Neural progenitor cell (in vitro differentiated cells): ENCODE measurements around the gene BICD2. TPM values are rescaled to one million over a fixed set of nuclear protein-coding genes. Genes with fewer than 3 reads are reported as not detected.

ENCODE experiments used
- DNase-seq: peaks from one replicate; pipeline ENCODE4 v3.0.0-alpha.2; 2016; ENCODE audit warnings: low spot score
- H2AFZ ChIP-seq: fragments of 200-600 bp; sonication (generic); replicated peaks from 2 replicates; pipeline ENCODE4 v1.6.1; 2016; ENCODE audit warnings: antibody characterized with exemption
- H3F3A ChIP-seq: fragments of 200-600 bp; sonication (generic); 2 replicates; pipeline ENCODE4 v1.6.1; 2016; ENCODE audit warnings: antibody characterized with exemption, low read depth
- H3K27ac ChIP-seq: fragments of 200-600 bp; sonication (generic); 2 replicates; pipeline ENCODE4 v1.5.1; 2016; ENCODE audit warnings: mild to moderate bottlenecking
- H3K27me3 ChIP-seq: fragments of 200-600 bp; sonication (generic); 2 replicates; pipeline ENCODE4 v1.6.1; 2016; ENCODE audit warnings: mild to moderate bottlenecking, moderate library complexity
- H3K36me3 ChIP-seq: fragments of 200-600 bp; sonication (generic); 2 replicates; pipeline ENCODE4 v1.5.1; 2016
- H3K4me1 ChIP-seq: fragments of 200-600 bp; sonication (generic); 2 replicates; pipeline ENCODE4 v1.6.1; 2016; ENCODE audit warnings: mixed run types
- H3K4me2 ChIP-seq: fragments of 200-600 bp; sonication (generic); 2 replicates; pipeline ENCODE4 v1.6.1; 2016
- H3K4me3 ChIP-seq: fragments of 200-600 bp; sonication (generic); 2 replicates; pipeline ENCODE4 v1.5.1; 2016
- H3K79me2 ChIP-seq: fragments of 200-600 bp; sonication (generic); 2 replicates; pipeline ENCODE4 v1.6.1; 2016; ENCODE audit warnings: low read depth
- H3K9ac ChIP-seq: fragments of 200-600 bp; sonication (generic); 2 replicates; pipeline ENCODE4 v1.6.1; 2016
- H3K9me3 ChIP-seq: fragments of 200-600 bp; sonication (generic); 2 replicates; pipeline ENCODE4 v1.5.1; 2016; ENCODE audit warnings: low read depth
- H4K20me1 ChIP-seq: fragments of 200-600 bp; sonication (generic); 2 replicates; pipeline ENCODE4 v1.6.1; 2016; ENCODE audit warnings: low read depth
- H3K27ac Mint-ChIP-seq: 3 replicates; pipeline ENCODE4 v1.8.0; 2021; ENCODE audit warnings: mixed read lengths
- H3K27me3 Mint-ChIP-seq: 2 replicates; pipeline ENCODE4 v1.8.0; 2022; ENCODE audit warnings: low read depth, mild to moderate bottlenecking, inconsistent platforms, moderate library complexity, mixed read lengths; ENCODE audit not compliant: insufficient read depth
- H3K36me3 Mint-ChIP-seq: 3 replicates; pipeline ENCODE4 v1.8.0; 2021; ENCODE audit warnings: mixed read lengths
- H3K4me1 Mint-ChIP-seq: 3 replicates; pipeline ENCODE4 v1.8.0; 2021; ENCODE audit warnings: mixed read lengths
- H3K4me3 Mint-ChIP-seq: 3 replicates; pipeline ENCODE4 v1.8.0; 2021; ENCODE audit warnings: mild to moderate bottlenecking, moderate library complexity, mixed read lengths
- H3K9me3 Mint-ChIP-seq: 3 replicates; pipeline ENCODE4 v1.8.0; 2020; ENCODE audit warnings: mixed read lengths
- CTCF ChIP-seq: fragments of 200-600 bp; sonication (generic); IDR thresholded peaks from 2 replicates; pipeline ENCODE4 v1.5.1; 2017; ENCODE audit warnings: antibody characterized with exemption, mild to moderate bottlenecking
- EZH2 ChIP-seq: fragments of 200-600 bp; sonication (generic); IDR thresholded peaks from 2 replicates; pipeline ENCODE4 v1.6.1; 2017; ENCODE audit warnings: antibody characterized with exemption, mild to moderate bottlenecking, moderate library complexity
- EZH2phosphoT487 ChIP-seq: fragments of 200-600 bp; sonication (generic); IDR thresholded peaks from 2 replicates; pipeline ENCODE4 v1.6.1; 2017; ENCODE audit warnings: antibody characterized with exemption
- total RNA-seq: library from RNA; depleted of rRNA; stranded (reverse); fragments of >200 nt; gene quantifications from 2 replicates; pipeline ENCODE4 v1.2.3, GENCODE V29; 2015; ENCODE audit warnings: low replicate concordance

BICD2 gene
- total RNA-seq, 1 donor from 2014 or later = 15.1 TPM

DNA sequence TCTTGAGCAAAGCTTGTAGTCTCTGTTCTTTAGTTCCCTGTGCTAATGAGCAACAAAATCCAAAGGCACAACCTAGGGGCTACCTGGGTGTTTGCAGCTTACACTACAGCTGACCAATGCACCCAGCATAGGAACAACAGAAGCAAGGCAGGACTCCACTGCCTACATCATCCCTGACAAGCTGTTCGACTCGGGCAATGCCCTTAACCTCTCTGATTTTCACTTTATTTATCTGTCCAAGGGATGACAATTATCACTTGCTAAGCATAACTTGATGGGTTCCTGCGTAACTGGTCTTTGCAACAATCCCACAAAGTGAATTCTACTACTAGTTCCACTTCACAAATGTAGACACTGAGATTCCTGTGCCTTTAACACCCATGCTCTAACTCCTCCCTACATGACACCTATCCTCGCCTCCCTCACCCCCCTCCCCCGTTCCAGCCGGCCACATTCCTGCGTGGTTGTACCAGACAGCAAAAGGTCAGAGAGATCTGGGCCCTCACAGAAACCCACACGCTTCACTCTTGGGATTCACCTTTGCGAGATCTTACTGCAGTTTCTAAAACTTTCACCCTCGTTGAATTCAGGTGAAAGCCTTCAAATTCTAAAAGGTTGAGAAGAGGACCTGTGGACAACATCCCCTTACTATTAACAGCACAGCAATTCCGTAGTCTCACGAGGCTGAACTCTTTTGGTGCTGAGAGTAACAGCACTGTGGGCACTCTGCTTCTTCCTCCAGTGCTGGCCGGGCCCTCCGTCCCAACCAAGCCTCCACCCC, 95.7 kb downstream of the BICD2 start:
- Histone ChIP-seq H3K4me2 (peak overlapping the region; percentile 87), H3K9me3 (no peaks in the 10 kb centered on the region), H3K9ac (peak overlapping the region; percentile 53), H3K79me2 (peaks cover 47% of the 10 kb centered on the region), H4K20me1 (peaks cover 13% of the 10 kb centered on the region), H3K36me3 (no peaks in the 10 kb centered on the region), H3F3A (peaks cover 5% of the 10 kb centered on the region), H3K27me3 (no peaks in the 10 kb centered on the region), H2AFZ (peak overlapping the region; percentile 95), H3K27ac (no peak overlapping the region), H3K4me1 (peaks cover 10% of the 10 kb centered on the region), H3K4me3 (peak overlapping the region; percentile 83)
- Mint-ChIP-seq H3K27ac (no peak overlapping the region), H3K27me3 (peaks cover 3% of the 10 kb centered on the region), H3K4me1 (peaks cover 24% of the 10 kb centered on the region), H3K4me3 (peak overlapping the region; percentile 96), H3K9me3 (no peaks in the 10 kb centered on the region), H3K36me3 (peaks cover 6% of the 10 kb centered on the region)
- no peak for TF ChIP-seq EZH2phosphoT487
- no peak for TF ChIP-seq EZH2
- TF ChIP-seq CTCF = no peak
- DNase-seq = peak; percentile 33

DNA sequence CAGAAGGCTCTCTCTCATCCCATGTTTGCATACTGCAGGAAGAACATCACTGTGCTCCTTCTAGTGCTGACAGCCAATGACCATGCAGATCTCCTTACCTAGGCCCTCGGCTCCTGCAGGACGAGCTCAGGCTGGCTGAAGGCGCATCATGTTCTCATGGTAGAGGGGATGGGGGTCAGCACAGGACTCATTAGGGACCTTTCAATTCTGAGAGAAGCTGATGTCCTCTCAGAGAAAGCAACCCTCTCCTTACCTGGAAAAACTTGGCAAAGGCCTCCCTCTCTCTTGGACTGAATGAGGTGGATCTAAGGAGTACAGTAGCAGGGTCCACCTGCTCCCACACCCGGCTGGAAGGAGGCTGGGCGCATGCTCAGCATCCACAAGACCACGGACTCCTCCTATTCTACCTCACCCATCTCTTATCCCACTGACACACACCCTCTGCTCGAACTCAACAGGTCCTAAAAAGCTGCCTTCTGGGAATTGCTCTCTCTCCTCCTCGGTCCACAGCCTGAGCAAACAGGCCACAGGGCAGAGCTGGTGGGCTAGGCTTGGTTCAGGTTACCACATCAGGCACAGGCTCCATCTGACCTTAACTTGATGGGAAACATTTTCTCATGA, 97.6 kb downstream of the BICD2 start:
- Histone ChIP-seq H3K27me3 (no peaks in the 10 kb centered on the region), H3K9ac (no peak overlapping the region), H3K79me2 (peaks cover 47% of the 10 kb centered on the region), H3K36me3 (no peaks in the 10 kb centered on the region), H3K9me3 (no peaks in the 10 kb centered on the region), H3F3A (peaks cover 3% of the 10 kb centered on the region), H3K27ac (no peak overlapping the region), H3K4me1 (peaks cover 10% of the 10 kb centered on the region), H3K4me3 (no peak overlapping the region), H4K20me1 (peaks cover 31% of the 10 kb centered on the region), H2AFZ (no peak overlapping the region), H3K4me2 (no peak overlapping the region)
- Mint-ChIP-seq H3K9me3 (no peaks in the 10 kb centered on the region), H3K4me1 (peaks cover 24% of the 10 kb centered on the region), H3K27ac (no peak overlapping the region), H3K36me3 (peaks cover 6% of the 10 kb centered on the region), H3K4me3 (no peak overlapping the region), H3K27me3 (peaks cover 3% of the 10 kb centered on the region)
- DNase-seq = no peak
- TF ChIP-seq EZH2phosphoT487 (no peak), CTCF (no peak), EZH2 (no peak)

GRCh38 chr9:92666236-92666635, 98.4 kb downstream of the BICD2 start:
- Histone ChIP-seq H3K79me2 (peaks cover 43% of the 10 kb centered on the region), H3F3A (peaks cover 3% of the 10 kb centered on the region), H4K20me1 (peaks cover 39% of the 10 kb centered on the region), H3K9me3 (no peaks in the 10 kb centered on the region), H3K4me1 (peaks cover 8% of the 10 kb centered on the region), H3K4me3 (no peak overlapping the region), H3K9ac (no peak overlapping the region), H3K27me3 (no peaks in the 10 kb centered on the region), H3K4me2 (no peak overlapping the region), H2AFZ (no peak overlapping the region), H3K27ac (no peak overlapping the region), H3K36me3 (no peaks in the 10 kb centered on the region)
- Mint-ChIP-seq H3K9me3 (no peaks in the 10 kb centered on the region), H3K27ac (no peak overlapping the region), H3K4me1 (peaks cover 24% of the 10 kb centered on the region), H3K4me3 (no peak overlapping the region), H3K36me3 (peaks cover 6% of the 10 kb centered on the region), H3K27me3 (peaks cover 3% of the 10 kb centered on the region)
- TF ChIP-seq CTCF (no peak), EZH2phosphoT487 (no peak), EZH2 (no peak)
- DNase-seq = no peak
